IMR-90 (cell line): ENCODE results near the gene SOCS4. TPM values are rescaled to one million over a fixed set of nuclear protein-coding genes. Genes with fewer than 3 reads are reported as not detected.

Experiments
- ATAC-seq: fragments of 200-7000 bp; cut with Tn5 transposase; 2 replicates; pipeline ENCODE4 v1.9.1; 2020; ENCODE audit warnings: low read depth, mild to moderate bottlenecking, moderate library complexity
- Bru-seq: library from RNA; stranded (reverse); fragments of 400-500 nt; gene quantifications from one replicate; lab custom pipeline; 2021; lab: Mats Ljungman, UMichigan
- BruChase-seq, 2 experiments: library from RNA; stranded (reverse); fragments of 400-500 nt; gene quantifications; one replicate each; lab custom pipeline; 2021; lab: Mats Ljungman, UMichigan
- BruUV-seq: library from RNA; stranded (reverse); fragments of 400-500 nt; replicated peaks from 2 replicates; lab custom pipeline; 2021; lab: Mats Ljungman, UMichigan
- CTCF ChIA-PET: fragments of 300-600 bp; formaldehyde crosslinking; extraction: SDS; loops from one replicate; lab custom pipeline; 2021; ENCODE audit warnings: antibody characterized with exemption; lab: Yijun Ruan, JAX
- POLR2A ChIA-PET: fragments of 300-600 bp; sonication (Branson Sonifier 250); formaldehyde crosslinking; loops from one replicate; lab custom pipeline; 2022; ENCODE audit warnings: antibody characterized with exemption; ENCODE audit not compliant: unreplicated experiment; lab: Charles Lee
- DNase-seq: peaks from one replicate; pipeline ENCODE4 v3.0.0; 2013
- H2AFZ ChIP-seq: replicated peaks from 2 replicates; pipeline ENCODE3; 2013; ENCODE audit warnings: low read length, mild to moderate bottlenecking; ENCODE audit not compliant: poor library complexity
- H2AK5ac ChIP-seq: 2 replicates; pipeline ENCODE4 v1.6.1; 2013; ENCODE audit warnings: low read depth, low read length, inconsistent platforms
- H2AK9ac ChIP-seq: replicated peaks from 2 replicates; pipeline ENCODE3; 2013; ENCODE audit warnings: mild to moderate bottlenecking, low read depth, low read length, moderate library complexity; ENCODE audit not compliant: poor library complexity
- H2BK120ac ChIP-seq: 2 replicates; pipeline ENCODE4 v1.6.1; 2013; ENCODE audit warnings: low read depth, low read length, inconsistent platforms
- H2BK15ac ChIP-seq: 3 replicates; pipeline ENCODE4 v1.6.1; 2013; ENCODE audit warnings: low read depth, low read length, inconsistent platforms
- H2BK20ac ChIP-seq: 2 replicates; pipeline ENCODE4 v1.6.1; 2013; ENCODE audit warnings: low read depth, mild to moderate bottlenecking, inconsistent platforms, low read length, moderate library complexity
- H2BK5ac ChIP-seq: 2 replicates; pipeline ENCODE4 v1.6.1; 2013; ENCODE audit warnings: mild to moderate bottlenecking, low read depth, low read length, inconsistent platforms; ENCODE audit not compliant: poor library complexity, severe bottlenecking
- H3K14ac ChIP-seq: replicated peaks from 2 replicates; pipeline ENCODE4 v1.6.1; 2013; ENCODE audit warnings: low read depth, low read length, inconsistent platforms
- H3K18ac ChIP-seq: 2 replicates; pipeline ENCODE4 v1.6.1; 2013; ENCODE audit warnings: low read depth, low read length, control low read depth
- H3K23ac ChIP-seq: 2 replicates; pipeline ENCODE4 v1.6.1; 2013; ENCODE audit warnings: low read depth, low read length, inconsistent platforms
- H3K27ac ChIP-seq: 2 replicates; pipeline ENCODE4 v1.5.1; 2013; ENCODE audit warnings: mild to moderate bottlenecking, control low read depth, low read length; ENCODE audit not compliant: insufficient read depth
- H3K27me3 ChIP-seq: 2 replicates; pipeline ENCODE4 v1.6.1; 2013; ENCODE audit warnings: low read length; ENCODE audit not compliant: control insufficient read depth, insufficient read depth
- H3K36me3 ChIP-seq: 2 replicates; pipeline ENCODE4 v1.6.1; 2013; ENCODE audit warnings: low read length, mixed read lengths; ENCODE audit not compliant: control insufficient read depth, insufficient read depth
- H3K4ac ChIP-seq: 2 replicates; pipeline ENCODE4 v1.6.1; 2013; ENCODE audit warnings: low read depth, low read length, inconsistent platforms
- H3K4me1 ChIP-seq: 2 replicates; pipeline ENCODE4 v1.6.1; 2013; ENCODE audit warnings: low read length, mixed read lengths; ENCODE audit not compliant: control insufficient read depth, insufficient read depth
- H3K4me2 ChIP-seq: 2 replicates; pipeline ENCODE4 v1.6.1; 2013; ENCODE audit warnings: low read depth, mild to moderate bottlenecking, control low read depth, low read length, moderate library complexity
- H3K4me3 ChIP-seq: 2 replicates; pipeline ENCODE4 v1.5.1; 2013; ENCODE audit warnings: low read depth, mild to moderate bottlenecking, control low read depth, low read length, moderate library complexity; ENCODE audit not compliant: insufficient read depth
- H3K56ac ChIP-seq: 2 replicates; pipeline ENCODE4 v1.6.1; 2013; ENCODE audit warnings: low read length, inconsistent platforms; ENCODE audit not compliant: insufficient read depth; ENCODE audit errors: extremely low read depth
- H3K79me1 ChIP-seq, 2 experiments: 2 replicates each; pipeline ENCODE4 v1.6.1; 2013; ENCODE audit warnings: low read length in 2 of 2, inconsistent platforms in 1 of 2, low read depth in 1 of 2
- H3K9ac ChIP-seq: 2 replicates; pipeline ENCODE4 v1.6.1; 2013; ENCODE audit warnings: low read depth, low read length, control low read depth
- H3K9me1 ChIP-seq: 2 replicates; pipeline ENCODE4 v1.6.1; 2013; ENCODE audit warnings: low read length, inconsistent platforms; ENCODE audit not compliant: insufficient read depth
- H3K9me3 ChIP-seq: 2 replicates; pipeline ENCODE4 v1.6.1; 2013; ENCODE audit warnings: low read length; ENCODE audit not compliant: control insufficient read depth, insufficient read depth
- H4K20me1 ChIP-seq: 2 replicates; pipeline ENCODE4 v1.6.1; 2013; ENCODE audit warnings: low read length, inconsistent platforms; ENCODE audit not compliant: insufficient read depth
- H4K5ac ChIP-seq: 2 replicates; pipeline ENCODE4 v1.6.1; 2013; ENCODE audit warnings: mild to moderate bottlenecking, low read depth, low read length, control low read depth
- H4K8ac ChIP-seq, 2 experiments: 2 replicates each; pipeline ENCODE4 v1.6.1; 2013; ENCODE audit warnings: low read depth in 2 of 2, low read length in 2 of 2, control low read depth in 1 of 2, inconsistent platforms in 1 of 2
- H4K91ac ChIP-seq: 2 replicates; pipeline ENCODE4 v1.6.1; 2013; ENCODE audit warnings: low read depth, low read length, inconsistent platforms; ENCODE audit not compliant: insufficient read depth
- CHD1 ChIP-seq: IDR thresholded peaks from 2 replicates; pipeline ENCODE4 v1.6.1; 2012; ENCODE audit warnings: low read depth, low read length, improper control_type of control experiment
- MAFK ChIP-seq: IDR thresholded peaks from 2 replicates; pipeline ENCODE4 v1.6.1; 2012; ENCODE audit warnings: low read depth, low read length, improper control_type of control experiment
- MAZ ChIP-seq: IDR thresholded peaks from 2 replicates; pipeline ENCODE4 v1.6.1; 2012; ENCODE audit warnings: low read depth, mild to moderate bottlenecking, low read length, improper control_type of control experiment, moderate library complexity, borderline replicate concordance
- NFE2L2 ChIP-seq: fragments of 150-350 bp; IDR thresholded peaks from 2 replicates; pipeline ENCODE4 v1.6.1; 2016; ENCODE audit warnings: low read depth, mild to moderate bottlenecking, low read length
- RAD21 ChIP-seq: IDR thresholded peaks from 2 replicates; pipeline ENCODE4 v1.6.1; 2012; ENCODE audit warnings: low read length, improper control_type of control experiment
- RCOR1 ChIP-seq: IDR thresholded peaks from 2 replicates; pipeline ENCODE4 v1.6.1; 2012; ENCODE audit warnings: mild to moderate bottlenecking, low read length, improper control_type of control experiment; ENCODE audit not compliant: insufficient replicate concordance
- SMC3 ChIP-seq: fragments of 150-350 bp; IDR thresholded peaks from 2 replicates; pipeline ENCODE4 v1.6.1; 2016; ENCODE audit warnings: low read depth, mild to moderate bottlenecking, antibody characterized with exemption, low read length, moderate library complexity
- WGBS, 2 experiments: methylation state at CpG; one replicate each; pipeline versions ENCODE4 v1.1.5 to v1.1.7; 2013; ENCODE audit warnings: missing lambda C conversion rate in 2 of 2; ENCODE audit not compliant: insufficient read length in 1 of 2; ENCODE audit errors: extremely low coverage in 2 of 2; 5-methylcytosine and 5-hydroxymethylcytosine counted together
- dilution Hi-C: fragments of 300-500 bp; cut with HindIII; formaldehyde crosslinking; loops from one replicate; pipeline ENCODE4 v1.14.3; 2018; ENCODE audit warnings: low sequenced_read_pairs; ENCODE audit not compliant: unreplicated experiment
- in situ Hi-C: fragments of 300-500 bp; cut with MboI; formaldehyde crosslinking; loops from 3 replicates; pipeline ENCODE4 v1.14.3; 2019; ENCODE audit warnings: low sequenced_read_pairs, inconsistent platforms, mixed read lengths
- intact Hi-C: fragments of 100-400 bp; cut with micrococcal nuclease; formaldehyde crosslinking; loops from 2 replicates; pipeline ENCODE4 v1.10.0; 2022
- long read RNA-seq: library from polyadenylated mRNA; unstranded; transcript quantifications from one replicate; pipeline ENCODE4 v2.0.0, GENCODE V29; 2021; ENCODE audit not compliant: unreplicated experiment
- polyA plus RNA-seq, 3 experiments: library from polyadenylated mRNA; depleted of rRNA; stranded (reverse); fragments of >200 nt; gene quantifications; 2 replicates each; pipeline ENCODE4 v1.2.3, GENCODE V29; 2012; ENCODE audit warnings: low replicate concordance in 1 of 3
- total RNA-seq: library from RNA; depleted of rRNA; stranded (reverse); fragments of >200 nt; gene quantifications from 2 replicates; pipeline ENCODE4 v1.2.3, GENCODE V29; 2012; rRNA removed
- TF ChIP-seq, protein P1 (sequence below): conservative IDR thresholded peaks from 2 replicates; pipeline ENCODE4 v1.5.1; 2012; ENCODE audit warnings: mild to moderate bottlenecking, low read depth, low read length, improper control_type of control experiment
- TF ChIP-seq, protein P2 (sequence below): fragments of 150-350 bp; IDR thresholded peaks from 2 replicates; pipeline ENCODE4 v1.6.1; 2016; ENCODE audit warnings: low read depth, mild to moderate bottlenecking, low read length, moderate library complexity, borderline replicate concordance

The SOCS4 gene, protein sequence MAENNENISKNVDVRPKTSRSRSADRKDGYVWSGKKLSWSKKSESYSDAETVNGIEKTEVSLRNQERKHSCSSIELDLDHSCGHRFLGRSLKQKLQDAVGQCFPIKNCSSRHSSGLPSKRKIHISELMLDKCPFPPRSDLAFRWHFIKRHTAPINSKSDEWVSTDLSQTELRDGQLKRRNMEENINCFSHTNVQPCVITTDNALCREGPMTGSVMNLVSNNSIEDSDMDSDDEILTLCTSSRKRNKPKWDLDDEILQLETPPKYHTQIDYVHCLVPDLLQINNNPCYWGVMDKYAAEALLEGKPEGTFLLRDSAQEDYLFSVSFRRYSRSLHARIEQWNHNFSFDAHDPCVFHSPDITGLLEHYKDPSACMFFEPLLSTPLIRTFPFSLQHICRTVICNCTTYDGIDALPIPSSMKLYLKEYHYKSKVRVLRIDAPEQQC
- total RNA-seq, result 12.7 and 21.7 TPM in 2 replicates
- 3.3 and 4.6 TPM in 2 replicates for polyA plus RNA-seq (2012; rRNA removed)
- 0.64 and 0.76 TPM in 2 replicates for polyA plus RNA-seq (2012; cell fraction: cytosol; rRNA removed)
- 0.88 and 4.1 TPM in 2 replicates for polyA plus RNA-seq (2012; cell fraction: nucleus; rRNA removed; ENCODE audit: low replicate concordance)
- Bru-seq, nascent RNA, result percentile 77 among the genes with signal in this experiment
- BruChase-seq, experiment 1, labeled RNA remaining after a 6-hour chase, result percentile 74 among the genes with signal in this experiment
- percentile 94 among the genes with signal in this experiment for BruChase-seq, experiment 2, labeled RNA remaining after a 2-hour chase
- long read RNA-seq, full-length matches to known transcripts, result 5 of 8 reads
- long read RNA-seq, partial matches to known transcripts, result 0 of 8 reads
- long read RNA-seq, other reads (novel, unspliced or antisense), result 3 of 8 reads

DNA sequence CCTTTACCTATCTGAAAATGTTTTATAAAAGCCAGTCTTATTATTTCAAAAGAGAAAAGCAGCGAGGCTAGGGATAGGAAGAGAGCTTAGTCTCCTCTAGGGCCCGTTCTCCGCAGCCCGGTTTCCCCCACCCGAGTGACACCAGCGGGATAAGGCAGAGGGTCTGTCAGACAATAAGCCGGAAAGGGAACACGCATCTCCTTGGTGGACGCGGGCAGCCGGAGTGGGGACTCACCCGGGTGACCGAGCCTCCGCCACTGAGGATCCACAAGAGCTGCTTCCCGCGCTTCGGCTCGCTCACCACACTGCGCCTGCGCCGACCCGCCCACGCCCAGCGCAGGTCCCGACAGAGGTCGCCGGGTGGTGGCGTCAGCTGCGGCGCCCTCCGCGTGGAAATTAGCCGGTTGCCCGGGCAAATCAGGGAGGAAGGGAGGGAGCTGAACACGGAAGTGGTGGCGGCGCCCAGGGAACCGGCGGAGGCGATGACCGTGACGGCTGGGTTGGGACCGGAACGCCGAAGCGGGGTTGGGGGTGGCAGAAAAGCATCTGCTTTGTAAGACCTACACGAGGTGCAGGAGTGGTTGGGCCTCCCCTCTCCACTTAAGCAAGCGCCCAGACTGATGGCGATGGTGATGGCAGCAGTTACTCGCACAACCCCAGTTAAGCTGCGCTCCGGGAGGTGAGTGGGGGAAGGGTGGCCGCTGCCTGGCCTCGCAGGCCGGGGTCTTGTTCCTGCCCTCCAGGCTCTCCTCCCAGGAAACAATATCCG lies at the start of gene SOCS4, which contains the start of gene WDHD1:
Gene SOCS4 (plus strand): TSS at position 444 of the 769 bp plus-strand sequence. CDS start 15,806 bp downstream, outside the sequence.
Gene WDHD1 (minus strand): TSS at position 307 of the 769 bp plus-strand sequence. CDS start 312 bp downstream, outside the sequence.
- H3K27ac ChIP-seq, result peak within 1 kb of the TSS; percentile 76
- peak within 1 kb of the TSS; percentile 90 for H3K56ac ChIP-seq
- H3K36me3 ChIP-seq, result no peaks in the 10 kb centered on the region; the same call in 1 of the 2 replicates
- peak within 1 kb of the TSS; percentile 35; the same call in 1 of the 3 replicates for H2BK15ac ChIP-seq
- peak within 1 kb of the TSS; percentile 99 for H3K4me2 ChIP-seq
- H3K4ac ChIP-seq, result peak within 1 kb of the TSS; percentile 91
- peaks cover 19 to 59% of the 10 kb centered on the region in 2 experiments for H3K79me1 ChIP-seq
- no peaks in the 10 kb centered on the region for H3K9me3 ChIP-seq
- no peaks in the 10 kb centered on the region for H3K9me1 ChIP-seq
- BruUV-seq, result no TSS peak
- H2BK5ac ChIP-seq, result peak within 1 kb of the TSS; percentile 79
- peak within 1 kb of the TSS; percentile 83 for H4K5ac ChIP-seq
- peak within 1 kb of the TSS; percentile 92 for H2AK9ac ChIP-seq
- peak within 1 kb of the TSS; percentile 87 for H4K91ac ChIP-seq
- H3K14ac ChIP-seq, result peak within 1 kb of the TSS; percentile 94
- ATAC-seq (peak; percentile 96), DNase-seq (peak; percentile 88)
- in situ Hi-C loops (no loop called here), dilution Hi-C loops (no loop called here), intact Hi-C loops (loop anchor here (2.0 kb wide), 1 partner anchor 16 kb away; no protein-coding TSS in a partner anchor)
- H4K8ac ChIP-seq, result peak within 1 kb of the TSS; percentile 90 to 97
- peak within 1 kb of the TSS; percentile 98 for H2AFZ ChIP-seq
- H2AK5ac ChIP-seq, result peak within 1 kb of the TSS; percentile 95
- ChIA-PET CTCF (interaction anchor here (2.5 kb wide), 1 partner anchor 9 kb away, joined by 7 read pairs; no protein-coding TSS in a partner anchor), POLR2A (interaction anchor here (0.5 to 0.7 kb wide), 3 partner anchors 10 to 18 kb away, joined by 3 read pairs; no protein-coding TSS in a partner anchor)
- H2BK120ac ChIP-seq, result peak within 1 kb of the TSS; percentile 84
- peak within 1 kb of the TSS; percentile 77; the same call in 1 of the 2 replicates for H3K18ac ChIP-seq
- H3K4me3 ChIP-seq, result peak within 1 kb of the TSS; percentile 83
- peak within 1 kb of the TSS; percentile 60 for H2BK20ac ChIP-seq
- 1% methylated on average over 22 of the region's 56 CpGs; no CpG with 5 or more reads in 1 of the 2 experiments for WGBS, 2 experiments
- H3K4me1 ChIP-seq, result peaks cover 5% of the 10 kb centered on the region; the same call in 1 of the 2 replicates
- H3K9ac ChIP-seq, result peak within 1 kb of the TSS; percentile 81
- peak within 1 kb of the TSS; percentile 97 for H3K23ac ChIP-seq
- H4K20me1 ChIP-seq, result peaks cover 7% of the 10 kb centered on the region; the same call in 1 of the 2 replicates
- H3K27me3 ChIP-seq, result no peaks in the 10 kb centered on the region
- TF ChIP-seq, protein P1, sequence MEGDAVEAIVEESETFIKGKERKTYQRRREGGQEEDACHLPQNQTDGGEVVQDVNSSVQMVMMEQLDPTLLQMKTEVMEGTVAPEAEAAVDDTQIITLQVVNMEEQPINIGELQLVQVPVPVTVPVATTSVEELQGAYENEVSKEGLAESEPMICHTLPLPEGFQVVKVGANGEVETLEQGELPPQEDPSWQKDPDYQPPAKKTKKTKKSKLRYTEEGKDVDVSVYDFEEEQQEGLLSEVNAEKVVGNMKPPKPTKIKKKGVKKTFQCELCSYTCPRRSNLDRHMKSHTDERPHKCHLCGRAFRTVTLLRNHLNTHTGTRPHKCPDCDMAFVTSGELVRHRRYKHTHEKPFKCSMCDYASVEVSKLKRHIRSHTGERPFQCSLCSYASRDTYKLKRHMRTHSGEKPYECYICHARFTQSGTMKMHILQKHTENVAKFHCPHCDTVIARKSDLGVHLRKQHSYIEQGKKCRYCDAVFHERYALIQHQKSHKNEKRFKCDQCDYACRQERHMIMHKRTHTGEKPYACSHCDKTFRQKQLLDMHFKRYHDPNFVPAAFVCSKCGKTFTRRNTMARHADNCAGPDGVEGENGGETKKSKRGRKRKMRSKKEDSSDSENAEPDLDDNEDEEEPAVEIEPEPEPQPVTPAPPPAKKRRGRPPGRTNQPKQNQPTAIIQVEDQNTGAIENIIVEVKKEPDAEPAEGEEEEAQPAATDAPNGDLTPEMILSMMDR, result peak; percentile 9; the same call in 1 of the 2 replicates
- TF ChIP-seq RAD21 (no peak), MAFK (no peak), RCOR1 (no peak), CHD1 (no peak), SMC3 (no peak), NFE2L2 (no peak), MAZ (peak; percentile 17; the same call in 1 of the 2 replicates)
- TF ChIP-seq, protein P2, sequence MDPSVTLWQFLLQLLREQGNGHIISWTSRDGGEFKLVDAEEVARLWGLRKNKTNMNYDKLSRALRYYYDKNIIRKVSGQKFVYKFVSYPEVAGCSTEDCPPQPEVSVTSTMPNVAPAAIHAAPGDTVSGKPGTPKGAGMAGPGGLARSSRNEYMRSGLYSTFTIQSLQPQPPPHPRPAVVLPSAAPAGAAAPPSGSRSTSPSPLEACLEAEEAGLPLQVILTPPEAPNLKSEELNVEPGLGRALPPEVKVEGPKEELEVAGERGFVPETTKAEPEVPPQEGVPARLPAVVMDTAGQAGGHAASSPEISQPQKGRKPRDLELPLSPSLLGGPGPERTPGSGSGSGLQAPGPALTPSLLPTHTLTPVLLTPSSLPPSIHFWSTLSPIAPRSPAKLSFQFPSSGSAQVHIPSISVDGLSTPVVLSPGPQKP, result no peak
